ENCODE results near the gene RAB44.

Gene RAB44

GRCh38 chr6:36717231-36717825, 19.7 kb downstream of the RAB44 start:
- H4K20me1 ChIP-seq (ENCODE audit: control insufficient read depth, insufficient read depth, low read depth, low read length), result no peaks in the 10 kb centered on the region
- H3F3A ChIP-seq (ENCODE audit: control insufficient read depth, insufficient read depth), result no peaks in the 10 kb centered on the region
- H3K27ac ChIP-seq (ENCODE audit: low read depth, low read length), result no peak overlapping the region
- H3K4me2 ChIP-seq (ENCODE audit: low read length), result no peak overlapping the region
- H3K79me2 ChIP-seq (ENCODE audit: control insufficient read depth, low read length), result no peaks in the 10 kb centered on the region
- no peaks in the 10 kb centered on the region for H3K9me3 ChIP-seq (ENCODE audit: control insufficient read depth, insufficient read depth, low read length)
- H3K4me3 ChIP-seq (ENCODE audit: low read length), result no peak overlapping the region
- no peaks in the 10 kb centered on the region for H3K36me3 ChIP-seq (ENCODE audit: control insufficient read depth, low read length)
- 0 out of 2 replicates have a peak, but pooled peaks cover 4% of the 10 kb centered on the region for H3K27me3 ChIP-seq (ENCODE audit: control insufficient read depth, low read length)
- H3K9me2 ChIP-seq (replicated peaks; ENCODE audit: control insufficient read depth, low read length), result no peaks in the 10 kb centered on the region
- peaks cover 19% of the 10 kb centered on the region for H3K4me1 ChIP-seq (ENCODE audit: control insufficient read depth, low read length)
- TF ChIP-seq EZH2phosphoT487 (IDR thresholded peaks at IDR 0.05; ENCODE audit: borderline replicate concordance, low read length), result no peak
- no peak for TF ChIP-seq CTCF (IDR thresholded peaks at IDR 0.05; ENCODE audit: low read depth, low read length, poor library complexity, severe bottlenecking)

- no peak for TF ChIP-seq EZH2phosphoT487 (IDR thresholded peaks at IDR 0.05; ENCODE audit: borderline replicate concordance, low read length)
- TF ChIP-seq CTCF (IDR thresholded peaks at IDR 0.05; ENCODE audit: low read depth, low read length, poor library complexity, severe bottlenecking), result no peak
- H3K27me3 ChIP-seq (ENCODE audit: control insufficient read depth, low read length), result 0 out of 2 replicates have a peak, but pooled peaks cover 4% of the 10 kb centered on the region
These were observed 20.4 kb downstream of the RAB44 start for GRCh38 chr6:36717871-36718540.

GRCh38 chr6:36718560-36718959, 20.9 kb downstream of the RAB44 start:
- H3K27ac ChIP-seq (ENCODE audit: low read depth, low read length), result no peak overlapping the region
- H3K79me2 ChIP-seq (ENCODE audit: control insufficient read depth, low read length), result no peaks in the 10 kb centered on the region
- H3K9me2 ChIP-seq (replicated peaks; ENCODE audit: control insufficient read depth, low read length), result no peaks in the 10 kb centered on the region
- no peaks in the 10 kb centered on the region for H4K20me1 ChIP-seq (ENCODE audit: control insufficient read depth, insufficient read depth, low read depth, low read length)
- H3K27me3 ChIP-seq (ENCODE audit: control insufficient read depth, low read length), result 0 out of 2 replicates have a peak, but pooled peaks cover 2% of the 10 kb centered on the region
- no peaks in the 10 kb centered on the region for H3K36me3 ChIP-seq (ENCODE audit: control insufficient read depth, low read length)
- no peak for TF ChIP-seq CTCF (IDR thresholded peaks at IDR 0.05; ENCODE audit: low read depth, low read length, poor library complexity, severe bottlenecking)
- no peak for TF ChIP-seq EZH2phosphoT487 (IDR thresholded peaks at IDR 0.05; ENCODE audit: borderline replicate concordance, low read length)
- no peaks in the 10 kb centered on the region for H3F3A ChIP-seq (ENCODE audit: control insufficient read depth, insufficient read depth)
- no peak overlapping the region for H3K4me3 ChIP-seq (ENCODE audit: low read length)
- H3K4me2 ChIP-seq (ENCODE audit: low read length), result no peak overlapping the region
- H3K9me3 ChIP-seq (ENCODE audit: control insufficient read depth, insufficient read depth, low read length), result no peaks in the 10 kb centered on the region
- peaks cover 19% of the 10 kb centered on the region for H3K4me1 ChIP-seq (ENCODE audit: control insufficient read depth, low read length)

More at GRCh38 chr6:36717871-36718540, 20.4 kb downstream of the RAB44 start:
- no peak overlapping the region for H3K27ac ChIP-seq (ENCODE audit: low read depth, low read length)
- H3K4me3 ChIP-seq (ENCODE audit: low read length), result no peak overlapping the region
- H3F3A ChIP-seq (ENCODE audit: control insufficient read depth, insufficient read depth), result no peaks in the 10 kb centered on the region
- H3K9me2 ChIP-seq (replicated peaks; ENCODE audit: control insufficient read depth, low read length), result no peaks in the 10 kb centered on the region
- H3K4me2 ChIP-seq (ENCODE audit: low read length), result no peak overlapping the region
- peaks cover 19% of the 10 kb centered on the region for H3K4me1 ChIP-seq (ENCODE audit: control insufficient read depth, low read length)
- H3K9me3 ChIP-seq (ENCODE audit: control insufficient read depth, insufficient read depth, low read length), result no peaks in the 10 kb centered on the region
- H3K36me3 ChIP-seq (ENCODE audit: control insufficient read depth, low read length), result no peaks in the 10 kb centered on the region
- H3K79me2 ChIP-seq (ENCODE audit: control insufficient read depth, low read length), result no peaks in the 10 kb centered on the region
- H4K20me1 ChIP-seq (ENCODE audit: control insufficient read depth, insufficient read depth, low read depth, low read length), result no peaks in the 10 kb centered on the region
